ENCODE data around the gene ZMYND8.

Gene ZMYND8

DNA sequence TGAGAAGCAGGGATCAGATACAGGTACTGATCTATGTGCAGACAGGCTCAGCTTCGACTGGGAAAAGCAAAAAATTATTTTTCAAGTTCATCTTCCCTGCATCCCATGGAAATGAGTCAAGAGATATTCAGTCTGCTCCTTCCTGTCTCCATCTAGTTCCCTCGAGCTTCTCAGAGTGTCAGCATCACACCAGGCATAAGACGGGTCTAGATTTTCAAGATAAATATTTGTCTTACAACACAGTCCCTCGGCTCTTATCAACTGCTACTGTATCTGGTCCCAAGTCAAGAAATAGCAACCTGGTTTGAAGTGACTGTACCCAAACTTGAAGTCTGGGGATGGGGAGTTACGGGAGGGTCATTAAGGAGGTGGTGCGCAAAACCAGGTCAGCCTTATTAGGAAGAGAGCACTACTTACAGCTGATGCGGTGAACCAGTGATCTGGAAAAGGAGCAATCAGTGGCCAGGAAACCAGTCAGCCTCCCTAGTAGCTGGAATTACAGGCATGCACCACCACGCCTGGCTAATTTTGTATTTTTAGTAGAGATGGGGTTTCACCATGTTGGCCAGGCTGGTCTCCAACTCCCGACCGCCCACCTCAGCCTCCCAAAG, 29.7 kb downstream of the ZMYND8 start:
- H3K4me3 ChIP-seq (ENCODE audit: low read depth, low read length): no peak overlapping the region
- DNase-seq (ENCODE audit: low read depth): no peak
- TF ChIP-seq, protein P1, sequence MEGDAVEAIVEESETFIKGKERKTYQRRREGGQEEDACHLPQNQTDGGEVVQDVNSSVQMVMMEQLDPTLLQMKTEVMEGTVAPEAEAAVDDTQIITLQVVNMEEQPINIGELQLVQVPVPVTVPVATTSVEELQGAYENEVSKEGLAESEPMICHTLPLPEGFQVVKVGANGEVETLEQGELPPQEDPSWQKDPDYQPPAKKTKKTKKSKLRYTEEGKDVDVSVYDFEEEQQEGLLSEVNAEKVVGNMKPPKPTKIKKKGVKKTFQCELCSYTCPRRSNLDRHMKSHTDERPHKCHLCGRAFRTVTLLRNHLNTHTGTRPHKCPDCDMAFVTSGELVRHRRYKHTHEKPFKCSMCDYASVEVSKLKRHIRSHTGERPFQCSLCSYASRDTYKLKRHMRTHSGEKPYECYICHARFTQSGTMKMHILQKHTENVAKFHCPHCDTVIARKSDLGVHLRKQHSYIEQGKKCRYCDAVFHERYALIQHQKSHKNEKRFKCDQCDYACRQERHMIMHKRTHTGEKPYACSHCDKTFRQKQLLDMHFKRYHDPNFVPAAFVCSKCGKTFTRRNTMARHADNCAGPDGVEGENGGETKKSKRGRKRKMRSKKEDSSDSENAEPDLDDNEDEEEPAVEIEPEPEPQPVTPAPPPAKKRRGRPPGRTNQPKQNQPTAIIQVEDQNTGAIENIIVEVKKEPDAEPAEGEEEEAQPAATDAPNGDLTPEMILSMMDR (IDR thresholded peaks at IDR 0.05; ENCODE audit: low read depth, low read length, missing control alignments): no peak

DNA sequence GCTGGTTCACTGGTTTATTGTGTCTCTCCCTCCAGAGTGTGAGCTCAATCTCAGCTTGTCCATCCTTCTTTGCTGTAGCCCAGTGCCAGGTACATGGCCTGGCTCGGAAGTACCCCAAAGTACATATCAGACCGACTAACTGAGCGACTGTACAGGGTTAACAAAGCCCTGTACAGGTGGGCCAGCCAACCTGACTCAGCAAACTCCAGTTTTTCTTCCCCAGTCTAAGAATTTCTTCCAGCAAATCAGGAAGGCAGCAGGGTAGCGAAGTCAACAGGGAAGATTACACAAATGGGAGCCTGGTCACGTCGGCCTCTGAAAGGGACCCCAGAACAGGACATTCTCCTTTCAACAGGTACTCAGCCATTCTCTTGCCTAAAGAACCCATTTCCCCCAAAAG, 31.3 kb downstream of the ZMYND8 start:
- no peak overlapping the region for H3K4me3 ChIP-seq (ENCODE audit: low read depth, low read length)
- DNase-seq (ENCODE audit: low read depth): no peak
- TF ChIP-seq, protein P1 (IDR thresholded peaks at IDR 0.05; ENCODE audit: low read depth, low read length, missing control alignments): no peak

DNA sequence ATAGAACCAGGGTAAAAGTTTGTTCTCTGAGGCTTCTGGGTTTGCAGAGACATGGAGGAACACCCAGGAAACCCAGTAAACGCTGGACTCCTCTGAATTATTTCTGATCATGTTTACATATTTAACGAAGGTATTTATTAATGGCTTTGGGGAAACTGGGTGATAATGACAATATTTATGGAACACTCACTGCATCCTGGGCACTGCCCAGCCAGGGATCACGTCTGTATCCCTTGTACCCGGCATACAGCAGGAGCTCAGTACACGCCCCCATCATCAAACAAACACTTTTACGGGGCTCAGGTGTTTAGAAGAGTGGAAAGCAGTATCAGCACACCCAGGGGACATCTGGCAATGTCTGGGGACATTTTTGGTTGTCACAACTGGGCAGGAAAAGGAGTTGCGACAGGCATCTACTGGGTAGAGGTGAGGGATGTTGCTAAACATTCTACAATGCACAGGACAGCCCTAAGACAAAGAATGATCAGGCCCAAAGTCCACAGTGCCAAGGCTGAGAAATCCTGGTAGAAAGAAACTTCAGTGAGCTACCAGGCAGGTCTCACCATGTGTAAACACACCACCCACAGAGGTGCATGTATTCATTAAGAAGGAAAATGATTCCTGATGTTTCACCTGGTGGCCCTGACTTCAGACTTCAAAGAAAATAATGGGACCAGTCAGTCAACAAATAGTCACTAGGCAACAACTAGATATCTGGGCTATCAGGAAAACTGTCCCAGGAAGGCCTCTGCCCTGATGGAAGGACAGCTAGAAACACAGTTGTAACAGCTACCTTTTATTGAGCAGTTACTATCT, 35.3 kb downstream of the ZMYND8 start:
- TF ChIP-seq, protein P1 (IDR thresholded peaks at IDR 0.05; ENCODE audit: low read depth, low read length, missing control alignments): no peak
- no peak overlapping the region for H3K4me3 ChIP-seq (ENCODE audit: low read depth, low read length)
- DNase-seq (ENCODE audit: low read depth): no peak

DNA sequence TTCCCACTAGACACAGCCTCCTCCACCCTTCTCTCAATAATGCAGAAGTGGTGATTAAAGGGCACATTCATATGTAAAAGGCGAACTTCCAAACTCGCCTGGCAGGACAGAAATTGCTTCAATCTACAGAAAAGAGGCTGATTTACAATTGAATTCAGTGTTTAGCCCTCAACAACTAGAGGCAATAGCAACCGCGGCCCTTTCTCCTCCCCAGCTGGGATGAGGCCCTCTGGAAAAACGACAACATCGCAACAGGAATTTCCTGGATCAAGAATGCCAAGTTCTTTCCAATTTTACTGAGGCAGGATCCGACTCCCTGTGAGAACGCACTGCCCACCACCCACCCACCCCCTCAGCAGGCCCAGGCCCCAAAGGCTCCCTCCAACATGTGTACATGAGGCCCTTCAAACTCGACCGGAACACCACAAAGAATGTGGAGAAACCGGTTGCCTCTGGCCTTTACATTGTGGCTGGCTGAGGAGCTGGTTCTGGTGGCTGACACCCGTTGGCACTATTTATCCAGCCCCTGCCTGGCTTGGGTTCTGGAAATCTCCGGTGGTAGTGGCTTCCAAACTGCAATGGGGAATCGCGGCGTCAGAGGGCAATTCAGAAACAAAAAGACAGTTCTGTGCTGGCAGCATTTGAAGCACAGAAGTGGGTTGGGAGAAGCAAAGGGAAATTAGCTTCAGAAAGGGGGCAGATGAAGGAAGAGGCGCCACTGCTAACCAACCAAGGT, 36.8 kb downstream of the ZMYND8 start:
- TF ChIP-seq, protein P1 (IDR thresholded peaks at IDR 0.05; ENCODE audit: low read depth, low read length, missing control alignments): no peak
- no peak overlapping the region for H3K4me3 ChIP-seq (ENCODE audit: low read depth, low read length)
- no peak for DNase-seq (ENCODE audit: low read depth)

DNA sequence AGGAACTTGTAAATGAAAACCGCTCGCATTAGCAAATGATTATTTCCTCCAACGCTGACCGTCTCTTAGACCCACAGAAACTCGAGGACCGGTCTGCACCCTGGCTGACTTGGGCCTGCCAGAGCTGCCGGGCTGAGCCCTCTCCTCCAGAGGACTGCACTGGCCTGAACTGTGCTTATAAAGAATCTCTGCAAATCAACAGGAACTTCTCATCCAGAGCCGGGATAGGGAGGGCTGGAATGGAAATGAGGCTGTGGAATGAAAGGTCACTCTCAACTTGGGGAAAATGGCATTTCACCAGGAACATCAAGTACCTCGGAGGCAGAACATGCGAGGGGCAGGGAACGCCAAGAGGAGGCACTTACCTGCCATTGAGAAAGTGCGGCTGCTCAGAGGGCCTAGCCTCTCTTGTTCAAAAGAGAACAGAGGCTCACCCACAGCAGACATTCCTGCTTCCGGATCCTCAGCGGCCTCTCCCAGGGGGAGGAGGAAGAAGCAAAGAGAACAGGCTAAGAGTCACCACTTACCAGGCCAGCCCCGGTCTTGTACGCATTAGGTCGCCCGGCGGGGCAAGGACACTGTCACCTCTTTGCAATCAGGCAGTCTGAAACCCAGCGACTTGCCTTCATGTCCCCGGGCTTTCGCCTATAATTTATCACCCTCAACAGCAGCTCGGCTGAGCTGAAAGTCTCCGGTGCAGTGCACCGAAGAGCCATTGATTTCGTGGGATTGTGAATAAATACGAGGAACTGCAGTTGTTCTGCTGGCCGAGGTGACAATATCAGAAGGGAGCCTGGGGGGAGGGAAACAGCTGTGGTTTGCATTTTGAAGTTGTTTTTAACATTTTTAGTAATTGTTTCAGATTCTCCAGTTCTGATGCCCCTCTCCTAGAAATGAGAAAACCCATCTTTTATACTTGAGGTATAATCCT, 37.6 kb downstream of the ZMYND8 start:
- TF ChIP-seq, protein P1 (IDR thresholded peaks at IDR 0.05; ENCODE audit: low read depth, low read length, missing control alignments): no peak
- H3K4me3 ChIP-seq (ENCODE audit: low read depth, low read length): no peak overlapping the region
- no peak for DNase-seq (ENCODE audit: low read depth)

DNA sequence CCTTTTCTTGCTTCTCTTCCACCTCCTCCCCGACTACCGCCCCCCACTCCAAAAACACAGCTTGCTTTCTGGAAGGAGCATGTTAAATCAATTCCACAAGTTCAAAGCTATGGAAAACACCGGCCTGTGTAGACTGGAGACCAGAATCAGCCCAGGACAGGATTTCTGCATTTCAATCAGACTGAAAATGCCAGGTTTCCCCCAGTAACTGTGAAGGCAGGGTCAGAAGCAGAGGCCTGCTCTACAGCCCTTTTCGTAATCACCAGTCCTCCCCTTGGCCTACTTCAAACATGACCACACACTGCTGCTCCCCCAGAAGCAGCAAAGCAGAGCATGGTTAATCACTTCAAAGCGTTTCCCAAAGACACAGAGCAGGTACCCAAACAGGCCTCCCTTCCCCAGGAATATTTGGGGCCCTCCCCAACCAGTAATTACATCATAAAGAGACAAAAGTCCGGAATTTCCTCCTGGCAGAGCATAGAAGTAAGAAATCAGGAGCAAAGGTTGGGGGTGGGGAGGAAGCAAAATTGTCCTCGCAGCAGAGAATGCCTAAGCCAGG, 38.4 kb downstream of the ZMYND8 start:
- no peak overlapping the region for H3K4me3 ChIP-seq (ENCODE audit: low read depth, low read length)
- TF ChIP-seq, protein P1 (IDR thresholded peaks at IDR 0.05; ENCODE audit: low read depth, low read length, missing control alignments): no peak
- DNase-seq (ENCODE audit: low read depth): no peak
